T47D (cell line): Measurements from ENCODE around the gene CEACAM8.

Experiments
- DNase-seq, 2 experiments: peaks; one replicate each; pipeline versions ENCODE4 v3.0.0 to v3.0.0-alpha.2; 2011 to 2012; ENCODE audit warnings: low read depth in 1 of 2, low spot score in 1 of 2
- JUND ChIP-seq: IDR thresholded peaks from 2 replicates; pipeline ENCODE4 v1.6.1; 2012; ENCODE audit warnings: low read depth
- in situ Hi-C: cut with HindIII; loops from 2 replicates; pipeline ENCODE4 v1.10.0; 2016; ENCODE audit warnings: low sequenced_read_pairs, low pct_unique_long_range_greater_than_20kb

Gene CEACAM8

GRCh38 chr19:42606660-42607351, 12.1 kb upstream of the CEACAM8 start:
- in situ Hi-C loops: no loop called here
- peak; percentile 49 to 79 for DNase-seq
- no peak for TF ChIP-seq JUND

- no peak for TF ChIP-seq JUND
- peak; percentile 37 to 70 for DNase-seq
- in situ Hi-C loops: no loop called here
Observed at GRCh38 chr19:42601811-42602443, 7.2 kb upstream of the CEACAM8 start.

- peak in 1 of 2 experiments; percentile 12 for DNase-seq
- in situ Hi-C loops: no loop called here
- no peak for TF ChIP-seq JUND
Observed at GRCh38 chr19:42596391-42597072, 1.8 kb upstream of the CEACAM8 start.

- DNase-seq: no peak
- in situ Hi-C loops: no loop called here
- TF ChIP-seq JUND: no peak
Observed at GRCh38 chr19:42595550-42596172, 937 bp upstream of the CEACAM8 start.

- in situ Hi-C loops: no loop called here
- no peak for TF ChIP-seq JUND
- DNase-seq: no peak
Observed at GRCh38 chr19:42589792-42590191, 4.9 kb downstream of the CEACAM8 start.

- no peak for TF ChIP-seq JUND
- DNase-seq: no peak
- in situ Hi-C loops: no loop called here
Observed at GRCh38 chr19:42584466-42584865, 10.3 kb downstream of the CEACAM8 start.

- DNase-seq: no peak
- in situ Hi-C loops: no loop called here
- TF ChIP-seq JUND: no peak
Observed at GRCh38 chr19:42577016-42577415, 17.7 kb downstream of the CEACAM8 start.

- in situ Hi-C loops: no loop called here
- no peak for TF ChIP-seq JUND
- DNase-seq: no peak
Observed at GRCh38 chr19:42576241-42576640, 18.5 kb downstream of the CEACAM8 start.

GRCh38 chr19:42573642-42574041, 21.1 kb downstream of the CEACAM8 start:
- no peak for DNase-seq
- in situ Hi-C loops: no loop called here
- no peak for TF ChIP-seq JUND

- in situ Hi-C loops: no loop called here
- no peak for TF ChIP-seq JUND
- DNase-seq: no peak
Observed at GRCh38 chr19:42571116-42571515, 23.6 kb downstream of the CEACAM8 start.

GRCh38 chr19:42569193-42569592, 25.5 kb downstream of the CEACAM8 start:
- DNase-seq: no peak
- no peak for TF ChIP-seq JUND
- in situ Hi-C loops: no loop called here

GRCh38 chr19:42568006-42568405, 26.7 kb downstream of the CEACAM8 start:
- no peak for DNase-seq
- in situ Hi-C loops: no loop called here
- TF ChIP-seq JUND: no peak

- TF ChIP-seq JUND: no peak
Observed at GRCh38 chr19:42567567-42567966, 27.2 kb downstream of the CEACAM8 start.

More at GRCh38 chr19:42567567-42567966, 27.2 kb downstream of the CEACAM8 start:
- no peak for DNase-seq
- in situ Hi-C loops: no loop called here
